Measurements from ENCODE around the gene LIN54. TPM values are rescaled to one million over a fixed set of nuclear protein-coding genes. Genes with fewer than 3 reads are reported as not detected.

The LIN54 gene
- total RNA-seq, 2 experiments from 2014 or later: 40.2 to 42.1 TPM

DNA sequence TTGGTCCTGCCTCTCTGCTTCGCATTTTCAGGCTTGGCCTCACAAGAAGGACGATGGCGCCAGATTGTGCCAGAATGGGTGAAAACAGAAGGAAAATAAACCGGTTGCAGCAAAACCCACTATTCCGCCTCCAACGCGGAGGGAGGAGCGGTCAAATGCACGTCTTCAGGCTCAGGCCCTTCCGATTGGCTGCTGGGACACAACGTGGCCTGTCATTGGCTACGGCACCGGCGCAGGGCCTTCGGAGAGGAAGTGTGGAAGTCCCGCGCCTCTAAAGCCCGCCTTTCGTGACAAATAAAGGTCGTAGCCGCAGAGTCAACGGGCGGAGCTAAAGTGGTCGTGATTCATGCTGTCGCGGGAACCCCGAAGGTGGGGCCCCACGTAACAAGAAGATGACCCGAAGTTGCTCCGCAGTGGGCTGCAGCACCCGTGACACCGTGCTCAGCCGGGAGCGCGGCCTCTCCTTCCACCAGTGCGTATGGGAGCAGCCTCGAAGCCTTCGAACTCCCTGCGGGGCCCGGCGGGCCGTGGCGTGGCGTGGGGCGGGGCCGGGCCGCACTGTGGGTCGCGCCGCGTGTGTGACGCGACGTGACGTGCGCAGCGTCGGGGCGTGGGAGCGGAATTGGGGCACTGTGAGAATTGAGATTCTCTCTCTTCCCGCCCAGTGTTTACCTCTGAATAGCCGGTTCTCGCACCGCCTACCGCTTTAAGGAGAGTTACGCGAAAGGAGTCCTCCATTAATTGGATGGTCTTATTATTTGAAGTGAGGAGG lies 110.0 kb downstream of the LIN54 start, which contains the start of gene THAP9:
Gene THAP9 (plus strand): TSS at position 325 of the 772 bp plus-strand sequence. CDS start 68 bp downstream, at position 393.
- ChIA-PET CTCF (interaction anchor here (0.8 to 3.1 kb wide), 12 partner anchors 8 to 471 kb away, joined by 3 to 48 read pairs (median 3); partner anchors contain the start of genes COPS4, COQ2, LIN54 and SEC31A), POLR2A (interaction anchor here (0.7 to 2.6 kb wide), 11 partner anchors 11 to 471 kb away, joined by 3 to 26 read pairs (median 4); partner anchors contain the start of genes COPS4, LIN54 and SEC31A)
- peaks cover 12% of the 10 kb centered on the region for H3K36me3 Mint-ChIP-seq (ENCODE audit: low read depth)
- ATAC-seq (peak; percentile 91), DNase-seq (peak; percentile 99)
- no peak within 1 kb of the TSS for H3K27ac Mint-ChIP-seq
- H3K9me3 Mint-ChIP-seq (ENCODE audit: insufficient read depth): no peaks in the 10 kb centered on the region
- H3K4me3 Mint-ChIP-seq: no peak within 1 kb of the TSS
- H3K4me1 Mint-ChIP-seq (ENCODE audit: low read depth): peaks cover 45% of the 10 kb centered on the region
- H3K27me3 Mint-ChIP-seq (ENCODE audit: low read depth): no peaks in the 10 kb centered on the region

- no peak for DNase-seq
- ChIA-PET POLR2A (interaction anchor here (0.7 to 2.6 kb wide), 12 partner anchors 10 to 471 kb away, joined by 3 to 26 read pairs (median 4); partner anchors contain the start of genes COPS4, LIN54 and SEC31A), CTCF (interaction anchor here (0.8 to 3.1 kb wide), 16 partner anchors 9 to 471 kb away, joined by 3 to 48 read pairs (median 3); partner anchors contain the start of genes COPS4, COQ2, LIN54 and SEC31A)
- peaks cover 14% of the 10 kb centered on the region for H3K36me3 Mint-ChIP-seq (ENCODE audit: low read depth)
- no peak overlapping the region for H3K27ac Mint-ChIP-seq
- no peaks in the 10 kb centered on the region for H3K27me3 Mint-ChIP-seq (ENCODE audit: low read depth)
- H3K9me3 Mint-ChIP-seq (ENCODE audit: insufficient read depth): no peaks in the 10 kb centered on the region
- peaks cover 41% of the 10 kb centered on the region for H3K4me1 Mint-ChIP-seq (ENCODE audit: low read depth)
- ATAC-seq: peak; percentile 12
- no peak overlapping the region for H3K4me3 Mint-ChIP-seq
Observed at GRCh38 chr4:82900066-82900410, 110.6 kb downstream of the LIN54 start.

DNA sequence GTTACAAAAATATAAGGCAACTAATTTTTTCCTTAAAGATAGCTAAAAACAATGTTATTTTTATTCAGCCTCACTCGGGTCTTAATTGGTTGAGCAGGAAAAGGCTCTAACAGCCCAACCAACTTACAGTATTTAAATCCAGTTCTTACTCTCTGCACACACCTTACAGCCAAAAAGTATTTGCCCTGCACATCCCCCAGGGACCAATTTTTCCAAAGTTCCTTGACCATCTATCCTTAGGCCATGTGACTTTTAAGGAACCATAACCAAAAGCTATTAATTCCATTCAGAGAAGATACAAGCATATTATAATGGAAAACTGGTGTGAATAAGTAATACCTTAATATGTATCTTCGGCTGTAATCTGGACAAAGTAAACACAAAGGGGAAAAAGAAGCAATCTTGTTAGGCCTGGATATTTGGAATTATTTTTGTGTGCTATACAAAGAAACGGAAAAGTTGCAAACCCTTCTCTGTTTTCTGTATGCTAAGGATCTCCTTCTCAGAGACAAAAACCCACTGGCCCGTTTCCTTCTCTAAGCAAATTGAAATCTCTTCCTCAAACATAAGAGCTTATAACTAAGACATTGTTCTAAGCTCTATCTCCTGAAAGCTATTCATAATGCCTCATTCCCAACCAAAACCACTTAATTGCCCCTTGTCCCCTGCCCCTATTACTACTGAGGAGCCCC lies 111.1 kb downstream of the LIN54 start:
- H3K4me3 Mint-ChIP-seq: no peak overlapping the region
- ChIA-PET CTCF (interaction anchor here (0.7 to 3.1 kb wide), 18 partner anchors 10 to 470 kb away, joined by 3 to 48 read pairs (median 3); partner anchors contain the start of genes COPS4, COQ2, LIN54 and SEC31A), POLR2A (interaction anchor here (0.7 to 2.6 kb wide), 11 partner anchors 10 to 470 kb away, joined by 3 to 26 read pairs (median 4); partner anchors contain the start of genes LIN54 and SEC31A)
- no peaks in the 10 kb centered on the region for H3K9me3 Mint-ChIP-seq (ENCODE audit: insufficient read depth)
- H3K4me1 Mint-ChIP-seq (ENCODE audit: low read depth): peaks cover 42% of the 10 kb centered on the region
- peaks cover 18% of the 10 kb centered on the region for H3K36me3 Mint-ChIP-seq (ENCODE audit: low read depth)
- H3K27me3 Mint-ChIP-seq (ENCODE audit: low read depth): no peaks in the 10 kb centered on the region
- ATAC-seq (no peak), DNase-seq (no peak)
- H3K27ac Mint-ChIP-seq: no peak overlapping the region

- CTCF ChIA-PET: interaction anchor here (1.1 to 3.1 kb wide), 9 partner anchors 9 to 382 kb away, joined by 3 to 48 read pairs (median 7); partner anchors contain the start of genes COPS4, LIN54 and SEC31A
- Mint-ChIP-seq H3K27ac (peak overlapping the region; percentile 28), H3K4me1 (ENCODE audit: low read depth) (peaks cover 42% of the 10 kb centered on the region), H3K4me3 (no peak overlapping the region), H3K36me3 (ENCODE audit: low read depth) (peaks cover 26% of the 10 kb centered on the region), H3K9me3 (ENCODE audit: insufficient read depth) (no peaks in the 10 kb centered on the region), H3K27me3 (ENCODE audit: low read depth) (no peaks in the 10 kb centered on the region)
- POLR2A ChIA-PET: interaction anchor here (2.1 to 2.6 kb wide), 2 partner anchors 9 to 47 kb away, joined by 10 to 26 read pairs; partner anchors contain the start of gene SEC31A
- no peak for ATAC-seq
- DNase-seq: peak; percentile 49
Observed at GRCh38 chr4:82898322-82899243, 112.0 kb downstream of the LIN54 start.

GRCh38 chr4:82896755-82897154 lies 113.9 kb downstream of the LIN54 start:
- Mint-ChIP-seq H3K27ac (no peak overlapping the region), H3K4me1 (ENCODE audit: low read depth) (peaks cover 45% of the 10 kb centered on the region), H3K9me3 (ENCODE audit: insufficient read depth) (no peaks in the 10 kb centered on the region), H3K4me3 (no peak overlapping the region), H3K36me3 (ENCODE audit: low read depth) (peaks cover 37% of the 10 kb centered on the region), H3K27me3 (ENCODE audit: low read depth) (no peaks in the 10 kb centered on the region)
- ChIA-PET CTCF (interaction anchor here (0.7 to 3.2 kb wide), 3 partner anchors 23 to 53 kb away, joined by 3 to 26 read pairs (median 3); no protein-coding TSS in a partner anchor), POLR2A (interaction anchor here (0.8 kb wide), 1 partner anchor 116 kb away, joined by 3 read pairs; no protein-coding TSS in a partner anchor)
- ATAC-seq (no peak), DNase-seq (no peak)

GRCh38 chr4:82893942-82894341 lies 116.7 kb downstream of the LIN54 start:
- ChIA-PET CTCF (no interaction called here), POLR2A (no interaction called here)
- Mint-ChIP-seq H3K27me3 (ENCODE audit: low read depth) (no peaks in the 10 kb centered on the region), H3K36me3 (ENCODE audit: low read depth) (peaks cover 46% of the 10 kb centered on the region), H3K9me3 (ENCODE audit: insufficient read depth) (no peaks in the 10 kb centered on the region), H3K27ac (no peak overlapping the region), H3K4me1 (ENCODE audit: low read depth) (peaks cover 50% of the 10 kb centered on the region), H3K4me3 (no peak overlapping the region)
- no peak for DNase-seq
- ATAC-seq: no peak

DNA sequence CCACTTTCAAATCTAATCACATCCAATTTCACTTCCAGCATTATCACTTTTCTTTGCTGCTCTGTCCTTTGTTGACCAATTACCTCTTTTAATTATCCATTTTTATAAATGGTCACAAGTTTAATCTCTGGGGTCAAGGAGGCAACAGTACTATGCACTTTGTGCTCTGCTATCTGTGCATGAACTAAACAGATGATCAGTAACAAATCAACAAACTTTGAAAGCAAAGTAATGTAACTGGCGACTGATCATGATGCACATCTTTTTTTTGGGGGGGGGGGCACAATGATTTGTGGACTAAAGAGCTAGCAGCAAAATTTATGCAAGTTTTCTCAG lies 118.2 kb downstream of the LIN54 start:
- no peak for DNase-seq
- H3K4me1 Mint-ChIP-seq (ENCODE audit: low read depth): peaks cover 47% of the 10 kb centered on the region
- CTCF ChIA-PET: interaction anchor here (1.1 kb wide), 1 partner anchor 40 kb away, joined by 3 read pairs; no protein-coding TSS in a partner anchor
- ATAC-seq: no peak
- POLR2A ChIA-PET: interaction anchor here (0.6 to 1.0 kb wide), 2 partner anchors 143 to 430 kb away, joined by 3 read pairs; partner anchors contain the start of gene COPS4
- peak overlapping the region; percentile 93 for H3K4me3 Mint-ChIP-seq
- no peaks in the 10 kb centered on the region for H3K27me3 Mint-ChIP-seq (ENCODE audit: low read depth)
- H3K27ac Mint-ChIP-seq: peak overlapping the region; percentile 72
- H3K9me3 Mint-ChIP-seq (ENCODE audit: insufficient read depth): no peaks in the 10 kb centered on the region
- H3K36me3 Mint-ChIP-seq (ENCODE audit: low read depth): peaks cover 51% of the 10 kb centered on the region

GRCh38 chr4:82891707-82892466 lies 118.7 kb downstream of the LIN54 start:
- H3K4me3 Mint-ChIP-seq: peak overlapping the region; percentile 93
- ATAC-seq: no peak
- no peak for DNase-seq
- H3K4me1 Mint-ChIP-seq (ENCODE audit: low read depth): peaks cover 47% of the 10 kb centered on the region
- H3K36me3 Mint-ChIP-seq (ENCODE audit: low read depth): peaks cover 51% of the 10 kb centered on the region
- no peaks in the 10 kb centered on the region for H3K27me3 Mint-ChIP-seq (ENCODE audit: low read depth)
- peak overlapping the region; percentile 97 for H3K27ac Mint-ChIP-seq
- ChIA-PET CTCF (interaction anchor here (1.1 kb wide), 1 partner anchor 40 kb away, joined by 3 read pairs; no protein-coding TSS in a partner anchor), POLR2A (interaction anchor here (1.0 to 4.1 kb wide), 2 partner anchors 8 to 143 kb away, joined by 3 to 26 read pairs; partner anchors contain the start of genes COPS4 and THAP9)
- H3K9me3 Mint-ChIP-seq (ENCODE audit: insufficient read depth): no peaks in the 10 kb centered on the region

DNA sequence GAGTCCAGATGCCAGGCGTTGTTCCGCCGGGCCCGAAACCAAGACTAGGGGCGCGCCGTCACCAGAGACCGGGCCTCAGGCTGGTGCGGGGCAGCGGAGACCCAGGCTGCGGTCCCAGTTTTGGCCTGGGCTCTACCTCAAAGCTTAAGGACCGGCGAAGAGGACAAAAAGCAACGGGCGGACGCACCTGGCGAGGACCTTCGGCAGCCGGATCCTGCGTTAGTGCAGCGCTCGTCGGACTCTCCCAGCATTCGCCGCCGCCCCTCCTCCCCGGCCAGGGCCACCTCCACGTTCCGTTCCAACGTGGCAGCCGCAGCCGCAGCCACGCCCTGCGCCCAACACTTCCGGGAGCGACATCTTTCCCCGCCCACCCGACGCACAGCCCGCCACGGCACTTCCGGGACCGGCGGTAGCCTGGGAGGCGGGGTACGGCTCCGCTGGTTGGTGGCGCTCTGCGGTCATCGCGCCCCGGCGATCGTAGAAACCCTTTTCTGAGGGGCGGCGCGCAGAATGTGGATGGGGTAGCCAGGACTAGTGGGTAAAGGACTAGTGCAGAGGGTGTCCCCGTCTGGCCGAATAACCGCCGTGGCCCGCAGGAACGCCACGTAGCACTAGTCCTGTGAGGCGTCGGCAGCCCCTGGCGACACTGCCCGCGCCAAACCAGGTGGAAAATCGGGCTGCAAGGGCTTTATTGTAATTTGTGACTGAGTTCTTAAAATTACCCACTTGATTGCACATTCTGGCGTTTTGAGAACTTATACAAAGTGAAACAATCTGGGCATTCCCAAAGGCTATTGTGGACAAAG lies 119.5 kb downstream of the LIN54 start, which contains the start of gene SEC31A:
Gene SEC31A (minus strand): TSS at position 253 of the 806 bp plus-strand sequence. CDS start 9,217 bp downstream, outside the sequence.
- CTCF ChIA-PET: interaction anchor here (2.5 to 2.7 kb wide), 2 partner anchors 8 to 39 kb away, joined by 15 read pairs; no protein-coding TSS in a partner anchor
- H3K36me3 Mint-ChIP-seq (ENCODE audit: low read depth): peaks cover 52% of the 10 kb centered on the region
- POLR2A ChIA-PET: interaction anchor here (1.0 to 4.1 kb wide), 5 partner anchors 9 to 144 kb away, joined by 3 to 26 read pairs (median 6); partner anchors contain the start of genes COPS4, LIN54 and THAP9
- ATAC-seq: peak; percentile 93
- peak within 1 kb of the TSS; percentile 97 for H3K27ac Mint-ChIP-seq
- no peaks in the 10 kb centered on the region for H3K9me3 Mint-ChIP-seq (ENCODE audit: insufficient read depth)
- H3K27me3 Mint-ChIP-seq (ENCODE audit: low read depth): no peaks in the 10 kb centered on the region
- H3K4me1 Mint-ChIP-seq (ENCODE audit: low read depth): peaks cover 47% of the 10 kb centered on the region
- peak; percentile 98 for DNase-seq
- H3K4me3 Mint-ChIP-seq: peak within 1 kb of the TSS; percentile 93
